SKM-1 (cell line): ENCODE measurements around the gene CSPG4.
"Not testable (repeated sequence)": the region's sequence is repeated elsewhere in the genome, so short reads cannot be mapped to it uniquely, and the experiment has no call there.

ENCODE experiments used
- DNase-seq: peaks from one replicate; lab custom pipeline; 2025; ENCODE audit not compliant: unreplicated experiment; lab: John Stamatoyannopoulos, UW

CSPG4 gene

GRCh38 chr15:75705375-75705774, 7.3 kb downstream of the CSPG4 start:
- DNase-seq, result not testable (repeated sequence)

GRCh38 chr15:75704618-75705017, 8.0 kb downstream of the CSPG4 start:
- no peak for DNase-seq

GRCh38 chr15:75704263-75704615, 8.4 kb downstream of the CSPG4 start:
- DNase-seq, result no peak

- not testable (repeated sequence) for DNase-seq
These were observed 9.0 kb downstream of the CSPG4 start for GRCh38 chr15:75703440-75704262.

- DNase-seq, result no peak
These were observed 10.2 kb downstream of the CSPG4 start for GRCh38 chr15:75702436-75702835.

GRCh38 chr15:75701071-75702003, 11.3 kb downstream of the CSPG4 start:
- DNase-seq, result not testable (repeated sequence)

- DNase-seq, result not testable (repeated sequence)
These were observed 12.4 kb downstream of the CSPG4 start for GRCh38 chr15:75699961-75700874.

- peak; percentile 13 for DNase-seq
These were observed 13.1 kb downstream of the CSPG4 start for GRCh38 chr15:75699517-75699916.

GRCh38 chr15:75697974-75698747, 14.5 kb downstream of the CSPG4 start:
- DNase-seq, result not testable (repeated sequence)

GRCh38 chr15:75697523-75697922, 15.1 kb downstream of the CSPG4 start:
- no peak for DNase-seq

- DNase-seq, result no peak
These were observed 15.8 kb downstream of the CSPG4 start for GRCh38 chr15:75696854-75697259.

- DNase-seq, result no peak
These were observed 16.3 kb downstream of the CSPG4 start for GRCh38 chr15:75696311-75696720.

GRCh38 chr15:75695634-75696310, 16.9 kb downstream of the CSPG4 start:
- no peak for DNase-seq

- no peak for DNase-seq
These were observed 17.4 kb downstream of the CSPG4 start for GRCh38 chr15:75695220-75695619.

- DNase-seq, result peak; percentile 13
These were observed 18.1 kb downstream of the CSPG4 start for GRCh38 chr15:75694241-75695182.

- peak; percentile 54 for DNase-seq
These were observed 19.0 kb downstream of the CSPG4 start for GRCh38 chr15:75693501-75694240.

GRCh38 chr15:75693028-75693427, 19.6 kb downstream of the CSPG4 start:
- DNase-seq, result not testable (repeated sequence)

GRCh38 chr15:75692311-75692710, 20.3 kb downstream of the CSPG4 start:
- DNase-seq, result not testable (repeated sequence)
